Aorta (tissue), 5 donors: ENCODE data around the gene PCBP3. TPM values are rescaled to one million over a fixed set of nuclear protein-coding genes. Genes with fewer than 3 reads are reported as not detected.

Source experiments
- ATAC-seq: fragments of 200-7000 bp; cut with Tn5 transposase; one replicate; pipeline ENCODE4 v1.9.1; 2022; ENCODE audit warnings: moderate library complexity; ENCODE audit not compliant: low FRiP score
- DNase-seq, 2 donors: peaks; one replicate each; pipeline ENCODE4 v3.0.0-alpha.2; 2020
- H3K27ac ChIP-seq, 2 donors: one replicate each; pipeline ENCODE4 v1.5.1; 2013; ENCODE audit warnings: low read length in 2 of 2, mild to moderate bottlenecking in 2 of 2, moderate library complexity in 2 of 2, control low read depth in 1 of 2, inconsistent platforms in 1 of 2, low read depth in 1 of 2
- H3K27me3 ChIP-seq, 2 donors: one replicate each; pipeline ENCODE4 v1.6.1; 2013; ENCODE audit warnings: control low read depth in 1 of 2, low read length in 1 of 2, mild to moderate bottlenecking in 1 of 2, moderate library complexity in 1 of 2; ENCODE audit not compliant: insufficient read depth in 2 of 2, control insufficient read depth in 1 of 2
- H3K36me3 ChIP-seq, 2 donors: one replicate each; pipeline ENCODE4 v1.6.1; 2013; ENCODE audit warnings: control low read depth in 1 of 2, low read length in 1 of 2, mild to moderate bottlenecking in 1 of 2; ENCODE audit not compliant: insufficient read depth in 2 of 2, control insufficient read depth in 1 of 2
- H3K4me1 ChIP-seq, 2 donors: one replicate each; pipeline ENCODE4 v1.6.1; 2013; ENCODE audit warnings: low read length in 2 of 2, control low read depth in 1 of 2, mild to moderate bottlenecking in 1 of 2, moderate library complexity in 1 of 2; ENCODE audit not compliant: insufficient read depth in 2 of 2, control insufficient read depth in 1 of 2
- H3K4me3 ChIP-seq, 2 donors: one replicate each; pipeline ENCODE4 v1.5.1; 2013; ENCODE audit warnings: low read length in 2 of 2, control low read depth in 1 of 2, mild to moderate bottlenecking in 1 of 2
- H3K9me3 ChIP-seq: one replicate; pipeline ENCODE4 v1.6.1; 2013; ENCODE audit warnings: mild to moderate bottlenecking, low read length; ENCODE audit not compliant: control insufficient read depth
- WGBS, 2 donors: extraction: QIAGEN DNeasy Blood & Tissue Kit; methylation state at CpG; one replicate each; pipeline ENCODE4 v1.1.7; 2013; 5-methylcytosine and 5-hydroxymethylcytosine counted together
- intact Hi-C, 2 donors: fragments of 100-400 bp; cut with DNase I; formaldehyde crosslinking; loops; one replicate each; pipeline versions ENCODE4 v1.14.2 to v1.15.0; 2022
- polyA plus RNA-seq, 2 donors: library from polyadenylated mRNA; stranded (reverse); fragments of 200-250 nt; gene quantifications; one replicate each; pipeline ENCODE4 v1.2.3, GENCODE V29; 2013
- total RNA-seq, 2 donors: library from RNA; stranded (reverse); fragmentation: NEBNext Ultra II Directional; extraction: Animal tissue kit (Norgen Biotek cat#: 25700); gene quantifications; one replicate each; pipeline ENCODE4 v1.2.1, GENCODE V29; 2021
- donor health status: healthy with polysubstance abuse.
- donor health status: Bipolar disorder and iron deficiency.
- donor health status: DM: no; HTN: no; CAD: no.
- donor health status: DM: no; HTN: no; CAD: no.
- donor health status: DM: yes; HTN: yes; CAD: no.

Gene PCBP3
- total and polyA plus RNA-seq, 4 donors = 3.6 to 15.0 (median 7.0) TPM; not detected in 1

DNA sequence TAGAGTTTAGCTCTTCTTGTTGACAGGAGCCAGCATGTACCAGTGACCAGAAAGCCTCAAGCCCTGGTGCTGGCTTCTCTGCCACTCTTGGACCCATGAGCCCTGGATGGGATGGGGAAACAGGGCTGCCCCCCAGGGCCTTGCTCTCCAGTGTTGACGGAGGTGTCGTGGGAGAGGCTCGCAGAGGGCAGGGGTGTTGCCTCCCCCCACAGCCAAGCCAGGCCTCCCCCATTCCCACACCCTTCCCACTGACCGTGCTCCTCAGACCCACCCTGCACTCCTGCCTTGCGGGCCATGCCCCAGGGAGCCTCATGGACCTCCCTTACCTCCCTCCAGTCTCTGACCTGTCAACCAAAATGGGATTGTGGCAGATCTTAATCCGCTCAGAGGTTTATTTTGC is 214.2 kb downstream of the PCBP3 start:
- intact Hi-C loops = no loop called here
- WGBS, 2 donors = 98 to 99% methylated on average over 6 of the region's 6 CpGs
- Histone ChIP-seq H3K27ac (no peak overlapping the region), H3K36me3 (no peaks in the 10 kb centered on the region), H3K4me1 (no peaks in the 10 kb centered on the region), H3K4me3 (no peak overlapping the region), H3K9me3 (no peaks in the 10 kb centered on the region), H3K27me3 (no peaks in the 10 kb centered on the region)
- DNase-seq = peak in 1 of 2 donors; percentile 63
- no peak for ATAC-seq

DNA sequence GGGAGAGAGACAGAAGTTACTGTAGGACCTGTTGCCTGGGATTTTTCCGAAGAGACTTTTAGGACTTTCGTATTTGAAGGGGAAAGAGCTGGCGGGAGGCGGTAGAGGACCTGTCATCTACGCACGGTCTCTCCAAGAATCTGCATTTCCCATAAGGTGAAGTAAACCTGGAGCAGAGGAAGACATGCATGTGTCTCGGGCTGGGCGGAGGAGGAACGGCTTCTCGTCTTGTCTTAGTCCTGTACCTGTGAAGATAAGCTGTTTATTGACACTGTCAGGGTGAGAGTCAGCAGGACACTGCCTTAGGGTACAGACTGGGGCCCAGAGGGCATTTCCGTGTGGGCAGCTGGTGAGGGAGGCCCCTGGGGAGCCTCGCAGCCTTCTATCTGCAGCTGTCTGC is 214.7 kb downstream of the PCBP3 start:
- intact Hi-C loops = no loop called here
- no peak for ATAC-seq

DNA sequence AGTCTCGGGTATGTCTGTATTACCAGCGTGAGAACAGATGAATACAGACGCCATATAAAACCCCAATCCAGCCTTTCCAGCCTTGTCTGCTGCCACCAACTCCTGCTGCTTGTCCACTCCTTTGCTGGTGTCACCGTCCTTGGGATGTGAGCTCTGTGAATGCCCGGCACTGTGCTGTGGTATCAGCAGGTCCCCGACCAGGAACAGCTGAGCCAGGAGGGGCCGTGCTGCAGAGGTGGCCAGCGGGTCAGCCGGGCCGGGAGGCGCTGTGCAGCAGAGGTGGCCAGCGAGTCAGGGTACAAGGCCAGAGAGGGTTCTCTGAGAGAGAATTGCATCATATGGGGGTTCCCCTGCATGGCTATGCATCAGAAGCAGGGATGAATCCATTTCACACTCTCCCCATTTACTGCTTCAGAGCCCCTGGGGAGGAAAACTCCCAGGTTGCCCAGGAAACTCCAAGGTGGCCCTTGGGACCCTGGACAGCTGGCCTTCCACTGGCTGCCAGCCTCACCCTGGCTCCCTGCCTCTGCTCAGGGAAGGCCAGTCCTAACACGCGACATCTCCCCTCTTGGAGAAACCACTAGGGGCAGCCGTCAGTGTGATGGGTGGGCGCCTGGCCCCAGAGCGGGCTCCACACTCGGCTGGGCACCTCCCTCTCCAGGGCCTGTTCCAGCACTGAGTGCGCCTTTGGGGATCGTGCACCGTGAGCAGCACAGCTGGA is 215.7 kb downstream of the PCBP3 start:
- H3K9me3 ChIP-seq = no peaks in the 10 kb centered on the region
- H3K4me1 ChIP-seq = no peaks in the 10 kb centered on the region
- intact Hi-C loops = no loop called here
- ATAC-seq (no peak), DNase-seq (peak in 1 of 2 donors; percentile 23)
- no peaks in the 10 kb centered on the region for H3K27me3 ChIP-seq
- H3K4me3 ChIP-seq = no peak overlapping the region
- WGBS, 2 donors = 95 to 98% methylated on average over 21 of the region's 21 CpGs
- H3K36me3 ChIP-seq = no peaks in the 10 kb centered on the region
- no peak overlapping the region for H3K27ac ChIP-seq

More for the DNA sequence above, 214.7 kb downstream of the PCBP3 start:
- Histone ChIP-seq H3K27ac (no peak overlapping the region), H3K27me3 (no peaks in the 10 kb centered on the region), H3K4me1 (no peaks in the 10 kb centered on the region), H3K9me3 (no peaks in the 10 kb centered on the region), H3K36me3 (no peaks in the 10 kb centered on the region), H3K4me3 (no peak overlapping the region)
- peak in 1 of 2 donors; percentile 46 for DNase-seq
- WGBS, 2 donors = 97% methylated on average over 12 of the region's 12 CpGs

DNA sequence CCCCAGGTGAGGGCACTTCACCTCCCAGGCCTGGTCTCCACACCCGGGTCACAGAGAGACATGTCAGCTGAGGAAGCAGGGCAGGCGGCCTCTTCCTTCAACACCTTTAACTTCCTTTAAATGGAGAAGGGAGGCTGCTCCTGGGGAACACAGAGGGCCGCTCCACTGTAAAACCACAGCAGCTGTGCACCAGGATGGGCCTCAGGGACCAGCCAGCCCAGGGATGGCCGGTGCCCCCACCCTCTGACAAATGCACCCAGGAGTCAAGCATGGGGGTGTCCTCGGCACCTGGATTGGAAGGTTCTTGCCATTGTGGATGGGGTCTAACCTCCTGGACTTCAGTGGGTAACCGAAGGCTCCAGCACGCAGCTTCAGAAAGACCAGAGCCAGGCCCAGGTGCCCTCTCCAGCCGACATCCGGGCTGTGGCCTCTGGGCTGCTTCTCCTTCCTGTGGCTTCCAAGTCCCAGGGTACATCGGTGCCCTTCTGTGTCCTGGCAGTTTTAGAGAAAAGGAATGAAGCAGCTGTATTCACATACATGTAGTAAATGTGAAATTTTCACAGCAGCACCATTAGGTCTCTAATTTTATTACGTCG is 216.3 kb downstream of the PCBP3 start:
- intact Hi-C loops = no loop called here
- ATAC-seq (no peak), DNase-seq (peak in 1 of 2 donors; percentile 50)
- Histone ChIP-seq H3K36me3 (no peaks in the 10 kb centered on the region), H3K4me3 (no peak overlapping the region), H3K27me3 (no peaks in the 10 kb centered on the region), H3K9me3 (no peaks in the 10 kb centered on the region), H3K27ac (no peak overlapping the region), H3K4me1 (no peaks in the 10 kb centered on the region)
- 95 to 97% methylated on average over 12 of the region's 12 CpGs for WGBS, 2 donors

DNA sequence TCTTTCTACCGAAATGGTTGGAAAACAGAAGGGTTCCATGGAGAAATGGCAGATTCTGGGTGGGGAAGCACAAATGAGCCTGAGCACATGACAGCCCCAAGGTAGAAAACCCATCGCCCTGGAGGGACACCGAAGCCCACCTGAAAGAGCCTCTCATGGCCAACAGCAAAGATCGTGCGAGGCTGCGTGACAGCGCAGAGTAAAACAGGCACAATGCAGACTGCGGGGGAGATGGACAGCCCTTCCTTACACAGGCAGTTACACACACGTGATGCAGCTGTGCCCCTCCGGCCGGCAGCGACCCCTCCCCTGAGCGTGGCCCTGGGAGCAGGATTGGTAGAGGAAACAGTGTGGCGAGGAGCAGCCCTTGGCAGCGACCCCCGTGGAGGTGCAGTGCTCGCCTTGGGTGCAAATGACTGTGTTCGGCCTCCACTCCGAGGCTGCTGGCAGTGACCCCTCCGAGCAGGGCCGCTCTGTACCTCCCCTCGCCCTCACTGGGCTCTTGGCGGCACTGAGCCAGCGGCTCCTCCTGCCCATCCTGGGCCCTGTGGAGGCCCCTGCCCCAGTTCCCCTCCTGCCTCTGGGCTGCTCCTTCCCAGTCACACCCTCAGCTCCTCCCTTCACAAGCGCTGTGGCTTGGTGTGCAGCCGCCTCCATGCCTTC is 217.1 kb downstream of the PCBP3 start:
- Histone ChIP-seq H3K4me1 (no peaks in the 10 kb centered on the region), H3K36me3 (no peaks in the 10 kb centered on the region), H3K27ac (no peak overlapping the region), H3K9me3 (no peaks in the 10 kb centered on the region), H3K27me3 (no peaks in the 10 kb centered on the region), H3K4me3 (no peak overlapping the region)
- DNase-seq = peak in 1 of 2 donors; percentile 70
- WGBS, 2 donors = 97% methylated on average over 26 of the region's 26 CpGs
- intact Hi-C loops = no loop called here
- ATAC-seq = no peak

DNA sequence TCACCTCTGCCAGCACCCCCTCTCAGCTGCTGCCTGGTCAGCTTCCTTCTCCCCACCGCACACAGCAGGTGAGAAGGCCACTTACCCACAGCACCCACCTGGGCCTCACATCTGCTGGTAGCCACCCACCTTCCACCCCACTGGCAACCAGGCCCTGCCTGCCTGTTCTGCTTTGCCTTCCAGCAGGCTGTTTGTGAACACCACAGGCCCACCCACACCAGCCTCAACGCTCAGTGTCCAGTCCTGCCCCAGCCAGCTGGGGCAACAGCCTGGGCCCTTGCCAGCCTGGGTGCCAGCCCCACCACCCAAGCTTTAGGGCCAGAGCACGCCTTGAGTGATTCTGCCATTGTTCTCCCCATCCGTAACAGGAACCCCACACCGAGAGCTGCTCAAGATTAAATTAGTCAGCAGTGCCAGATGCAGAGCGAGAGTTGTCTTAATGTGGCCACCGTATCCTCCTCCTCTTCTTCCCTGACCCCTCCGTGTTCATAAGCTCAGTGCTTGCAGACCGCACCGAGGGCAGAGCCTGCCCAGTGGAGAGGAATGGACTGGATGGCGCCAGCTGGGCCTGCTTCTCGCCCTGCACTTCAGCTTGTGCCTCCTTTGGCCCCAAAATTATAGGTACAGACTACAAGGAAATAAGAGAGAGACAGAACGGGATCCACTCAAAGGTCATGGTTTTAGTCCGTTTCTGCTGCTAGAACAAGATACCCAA is 217.8 kb downstream of the PCBP3 start:
- DNase-seq (peak in 1 of 2 donors; percentile 61), ATAC-seq (no peak)
- Histone ChIP-seq H3K4me3 (no peak overlapping the region), H3K27ac (no peak overlapping the region), H3K4me1 (no peaks in the 10 kb centered on the region), H3K36me3 (no peaks in the 10 kb centered on the region), H3K9me3 (no peaks in the 10 kb centered on the region), H3K27me3 (no peaks in the 10 kb centered on the region)
- intact Hi-C loops = no loop called here
- 97 to 99% methylated on average over 14 of the region's 14 CpGs for WGBS, 2 donors

DNA sequence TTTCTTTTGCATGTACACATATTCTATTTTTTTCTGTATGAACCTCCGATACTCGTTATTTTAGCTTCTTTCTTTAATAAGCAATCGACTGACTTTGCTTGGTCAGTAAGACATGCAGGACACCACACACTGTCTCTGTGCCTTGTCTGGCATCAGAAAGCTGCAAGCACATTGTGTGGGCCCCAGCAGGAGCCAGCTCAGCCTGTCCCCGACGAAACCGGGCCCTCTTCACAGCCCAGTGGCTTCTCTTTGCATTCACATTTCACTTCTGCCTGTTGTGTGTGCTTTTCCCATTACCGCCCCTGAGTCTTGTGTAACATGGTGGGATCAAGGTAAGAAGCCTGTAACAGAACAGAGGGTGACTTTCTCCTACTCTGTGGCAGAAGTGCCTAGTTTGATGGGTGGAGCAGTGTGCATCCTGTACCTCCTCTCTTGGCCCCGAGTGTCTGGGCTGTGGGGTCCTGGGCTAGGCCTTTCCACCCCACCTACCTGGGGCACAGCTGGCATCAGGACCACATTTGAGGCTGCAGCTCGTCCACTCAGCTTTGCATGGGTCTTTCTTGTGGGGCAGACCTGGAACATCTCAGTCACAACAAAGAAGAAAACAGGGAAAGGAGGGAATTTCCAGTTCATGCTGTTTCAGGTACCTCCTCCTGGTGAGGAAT is 219.2 kb downstream of the PCBP3 start:
- peak in 1 of 2 donors; percentile 39 for DNase-seq
- intact Hi-C loops = no loop called here
- no peaks in the 10 kb centered on the region for H3K9me3 ChIP-seq

DNA sequence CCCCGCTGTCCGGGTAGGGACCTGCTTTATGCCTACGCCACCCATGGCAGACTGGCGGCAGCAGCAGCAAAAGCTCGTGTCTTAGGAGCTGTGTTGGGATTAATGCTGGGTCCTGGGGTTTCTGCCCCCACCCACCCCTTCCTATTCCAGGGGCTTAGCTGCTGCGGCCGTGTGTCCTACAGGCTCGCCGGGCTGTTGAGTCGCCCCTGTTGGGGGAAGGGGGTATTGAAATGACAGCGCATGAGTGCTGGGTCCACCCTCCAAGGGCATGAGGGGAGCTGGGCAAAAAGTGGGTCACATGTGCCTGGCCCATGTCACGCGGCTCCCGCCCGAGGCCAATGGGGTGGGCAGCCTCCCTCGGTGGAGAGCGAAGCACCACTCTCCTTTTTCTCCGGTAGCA is 219.7 kb downstream of the PCBP3 start:
- H3K36me3 ChIP-seq = no peaks in the 10 kb centered on the region
- WGBS, 2 donors = 94 to 97% methylated on average over 18 of the region's 18 CpGs
- no peak overlapping the region for H3K27ac ChIP-seq
- ATAC-seq (no peak), DNase-seq (peak in 1 of 2 donors; percentile 52)
- intact Hi-C loops = no loop called here
- H3K27me3 ChIP-seq = no peaks in the 10 kb centered on the region
- no peaks in the 10 kb centered on the region for H3K9me3 ChIP-seq
- H3K4me3 ChIP-seq = no peak overlapping the region
- no peaks in the 10 kb centered on the region for H3K4me1 ChIP-seq

More for the DNA sequence above, 219.2 kb downstream of the PCBP3 start:
- H3K27me3 ChIP-seq = no peaks in the 10 kb centered on the region
- no peak for ATAC-seq
- no peak overlapping the region for H3K4me3 ChIP-seq
- 48 to 54% methylated on average over 9 of the region's 9 CpGs for WGBS, 2 donors
- H3K4me1 ChIP-seq = no peaks in the 10 kb centered on the region
- no peak overlapping the region for H3K27ac ChIP-seq
- no peaks in the 10 kb centered on the region for H3K36me3 ChIP-seq
